Measurements from ENCODE around the gene ERC2.

- TF ChIP-seq JUN (IDR thresholded peaks at IDR 0.05; ENCODE audit: low read depth, low read length) (no peak), POU5F1 (IDR thresholded peaks at IDR 0.05; ENCODE audit: low read depth, low read length) (no peak), MAX (IDR thresholded peaks at IDR 0.05) (no peak), GABPA (IDR thresholded peaks at IDR 0.05; ENCODE audit: borderline replicate concordance, insufficient read depth, low read length) (no peak), BRCA1 (IDR thresholded peaks at IDR 0.05; ENCODE audit: low read depth, low read length) (no peak), POLR2A (IDR thresholded peaks at IDR 0.05; ENCODE audit: control extremely low read depth in 1 of 2, low read depth in 2 of 2, low read length in 2 of 2) (no peak), POLR2AphosphoS5 (IDR thresholded peaks at IDR 0.05; ENCODE audit: low read depth, low read length) (no peak), CTCF (IDR thresholded peaks at IDR 0.05; ENCODE audit: control extremely low read depth in 1 of 3, insufficient read depth in 1 of 3, low read depth in 1 of 3, low read length in 3 of 3) (no peak)
Observed at GRCh38 chr3:55669133-55669532, 799.1 kb downstream of the ERC2 start.

Measured in H1 (cell line).